HG03432 (cell line): Measurements from ENCODE around the gene BRICD5.

Experiments used
- ATAC-seq: cut with Tn5 transposase; IDR thresholded peaks from one replicate; pipeline ENCODE4 v1.9.1; 2021; ENCODE audit warnings: mild to moderate bottlenecking, moderate library complexity; ENCODE audit not compliant: unreplicated experiment

The BRICD5 gene

GRCh38 chr16:2199621-2200139 is 11.0 kb downstream of the BRICD5 start:
- ATAC-seq: no peak

GRCh38 chr16:2199095-2199494 is 11.6 kb downstream of the BRICD5 start:
- no peak for ATAC-seq

GRCh38 chr16:2198283-2198682 is 12.4 kb downstream of the BRICD5 start:
- no peak for ATAC-seq

- ATAC-seq: no peak
These were observed 12.9 kb downstream of the BRICD5 start for GRCh38 chr16:2197765-2198164.

- ATAC-seq: no peak
These were observed 13.6 kb downstream of the BRICD5 start for GRCh38 chr16:2196981-2197511.

GRCh38 chr16:2196162-2196980 is 14.3 kb downstream of the BRICD5 start, which contains the start of gene CASKIN1:
Gene CASKIN1, minus strand, starts transcription at chr16:2196605. Its CDS starts 173 bp downstream, at chr16:2196432.
- ATAC-seq: no peak

- ATAC-seq: no peak
These were observed 15.1 kb downstream of the BRICD5 start for GRCh38 chr16:2195322-2196161.

GRCh38 chr16:2194852-2195321 is 15.8 kb downstream of the BRICD5 start:
- no peak for ATAC-seq

- no peak for ATAC-seq
These were observed 16.4 kb downstream of the BRICD5 start for GRCh38 chr16:2194166-2194834.

GRCh38 chr16:2191446-2191706 is 19.3 kb downstream of the BRICD5 start:
- ATAC-seq: no peak

- ATAC-seq: no peak
These were observed 19.8 kb downstream of the BRICD5 start for GRCh38 chr16:2190659-2191445.

- ATAC-seq: no peak
These were observed 20.5 kb downstream of the BRICD5 start for GRCh38 chr16:2190002-2190658.

GRCh38 chr16:2189252-2189893 is 21.3 kb downstream of the BRICD5 start:
- ATAC-seq: no peak

GRCh38 chr16:2188395-2188794 is 22.3 kb downstream of the BRICD5 start:
- no peak for ATAC-seq

GRCh38 chr16:2187212-2187611 is 23.5 kb downstream of the BRICD5 start:
- ATAC-seq: no peak

GRCh38 chr16:2186505-2186904 is 24.2 kb downstream of the BRICD5 start:
- ATAC-seq: no peak

GRCh38 chr16:2186064-2186463 is 24.6 kb downstream of the BRICD5 start:
- ATAC-seq: no peak

GRCh38 chr16:2184962-2185361 is 25.7 kb downstream of the BRICD5 start:
- no peak for ATAC-seq

GRCh38 chr16:2184346-2184745 is 26.3 kb downstream of the BRICD5 start:
- ATAC-seq: no peak
